HG03354 (cell line): Measurements from ENCODE around the gene MBNL1.

Experiments
- ATAC-seq: cut with Tn5 transposase; IDR thresholded peaks from one replicate; pipeline ENCODE4 v1.9.1; 2021; ENCODE audit warnings: mild to moderate bottlenecking; ENCODE audit not compliant: unreplicated experiment, poor library complexity, severe bottlenecking

MBNL1 gene

DNA sequence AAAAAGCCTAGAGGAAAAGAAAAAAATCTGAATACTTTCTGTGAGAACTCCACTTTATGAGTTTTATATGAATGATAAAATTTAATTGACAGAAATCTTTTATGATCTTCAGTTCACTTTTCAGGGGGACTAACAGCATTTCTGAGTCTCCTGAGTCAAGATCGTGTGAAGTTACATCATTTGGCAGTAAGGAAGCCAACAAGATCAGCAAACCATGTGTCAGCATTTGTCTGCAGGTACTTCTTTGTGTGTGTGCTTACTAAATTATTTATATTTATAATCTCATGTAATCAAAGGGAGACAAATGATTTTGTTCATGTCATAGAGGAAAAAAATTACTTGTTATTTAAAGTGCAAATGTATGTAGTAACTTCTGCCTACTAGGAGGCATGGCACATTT is 217.6 kb downstream of the MBNL1 start:
- no peak for ATAC-seq

DNA sequence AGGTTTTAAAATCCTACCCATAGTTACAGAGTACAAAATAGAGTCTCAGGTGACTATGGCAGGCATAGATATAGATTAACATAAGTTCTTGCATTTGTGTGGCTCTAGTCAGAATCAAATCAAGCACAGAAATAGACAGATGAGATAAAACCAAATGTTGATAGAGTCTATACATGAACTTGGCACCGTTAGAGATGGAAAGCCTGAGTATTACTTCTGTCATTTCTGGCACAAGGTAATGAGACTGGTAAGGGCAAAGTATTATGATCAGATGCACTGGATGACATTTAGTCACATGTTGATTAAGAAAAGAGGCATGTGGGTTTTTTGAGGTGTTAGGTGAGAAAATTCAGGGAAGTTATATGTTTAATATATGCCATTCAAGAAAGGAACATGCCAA is 219.7 kb downstream of the MBNL1 start:
- ATAC-seq = no peak

DNA sequence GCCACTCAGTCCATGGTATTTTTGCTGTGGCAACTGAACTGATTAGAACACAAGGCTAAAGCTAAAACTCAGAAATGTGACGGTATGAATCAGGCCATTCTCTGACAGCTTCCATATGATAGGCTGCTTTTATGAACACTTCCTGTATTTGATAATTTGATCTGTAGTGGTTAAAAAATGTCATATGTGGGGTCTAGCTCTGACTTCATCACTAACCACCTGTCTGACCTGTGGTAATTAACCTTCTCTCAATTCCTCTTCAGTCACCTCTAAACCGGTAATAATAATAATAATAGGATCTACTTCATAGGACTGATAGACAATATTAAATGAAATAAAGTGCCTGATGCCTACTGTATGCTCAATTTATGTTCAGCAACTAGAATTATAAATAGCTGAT is 223.2 kb downstream of the MBNL1 start:
- peak; percentile 91 for ATAC-seq

DNA sequence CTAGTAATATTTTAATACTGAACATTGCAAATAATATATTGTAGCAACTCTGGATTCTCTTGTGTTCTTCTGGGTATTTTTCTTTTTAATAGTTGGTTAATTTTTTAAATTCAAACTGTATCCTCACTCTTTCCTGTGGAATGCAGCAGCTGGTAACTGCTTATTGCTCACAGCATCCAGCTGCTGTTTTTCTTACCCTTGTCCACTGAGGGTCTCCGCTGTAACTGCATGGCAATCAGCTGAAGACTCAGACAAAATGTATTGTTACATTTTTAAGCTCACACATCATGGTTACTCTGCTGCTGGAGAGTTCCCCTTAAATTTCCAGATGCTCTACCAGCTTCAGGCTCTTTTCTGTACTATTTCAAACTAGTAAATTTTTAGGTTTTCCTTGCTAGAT is 227.6 kb downstream of the MBNL1 start:
- ATAC-seq = no peak

DNA sequence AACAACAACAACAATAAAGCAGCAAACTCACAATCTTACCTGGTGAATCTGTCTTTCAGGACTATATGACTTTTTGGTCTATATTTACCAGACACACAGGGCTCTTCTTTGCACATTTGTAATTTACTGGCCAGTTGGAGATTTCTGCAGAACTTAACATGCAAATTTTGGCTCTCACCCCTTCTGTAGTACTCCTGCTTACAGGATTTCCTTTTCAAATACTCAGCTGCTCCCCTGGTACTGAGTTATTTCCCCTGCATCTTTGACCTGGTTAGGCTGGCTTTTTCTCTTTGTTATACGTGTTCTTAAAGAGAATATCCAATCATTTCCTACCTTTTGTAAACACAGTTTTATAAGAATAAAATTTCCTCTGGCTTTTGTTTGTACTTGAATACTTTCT is 228.0 kb downstream of the MBNL1 start:
- no peak for ATAC-seq

DNA sequence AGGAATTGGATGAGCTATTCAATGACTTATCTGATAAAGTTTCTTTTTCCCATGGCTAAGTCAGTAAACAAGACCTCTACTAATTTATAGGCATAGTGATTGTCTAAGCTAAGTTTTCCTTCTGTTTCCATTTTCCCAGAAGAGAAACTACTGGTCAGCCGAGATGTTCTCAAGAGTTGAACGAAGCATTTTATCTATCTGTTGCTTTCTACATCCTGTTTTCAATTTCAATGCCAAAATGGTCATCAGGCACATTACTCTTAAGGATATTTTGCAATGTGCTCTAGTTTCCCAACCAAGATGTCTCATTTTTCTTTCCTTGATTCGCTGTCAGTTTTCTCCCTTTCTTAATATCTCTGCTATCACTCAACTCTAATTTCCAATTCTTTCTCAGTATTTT is 228.7 kb downstream of the MBNL1 start:
- no peak for ATAC-seq

DNA sequence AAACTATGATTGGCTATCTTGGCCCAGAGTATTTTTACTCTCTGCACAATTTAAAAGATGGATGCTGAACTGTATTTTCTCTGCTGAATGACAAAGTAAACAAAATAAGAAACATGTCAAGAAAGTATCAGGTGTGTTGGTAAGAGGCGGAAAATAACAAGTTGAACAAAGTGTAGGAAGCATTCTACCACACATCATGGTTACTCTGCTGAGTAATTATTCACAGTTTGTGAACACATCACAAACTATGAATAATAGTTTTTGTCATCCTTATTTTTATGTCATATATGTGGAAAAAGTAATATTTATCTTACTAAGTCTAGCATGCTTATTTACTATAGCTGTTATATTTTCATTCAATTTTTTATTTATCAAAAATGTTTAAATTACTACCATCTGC is 229.2 kb downstream of the MBNL1 start:
- no peak for ATAC-seq

DNA sequence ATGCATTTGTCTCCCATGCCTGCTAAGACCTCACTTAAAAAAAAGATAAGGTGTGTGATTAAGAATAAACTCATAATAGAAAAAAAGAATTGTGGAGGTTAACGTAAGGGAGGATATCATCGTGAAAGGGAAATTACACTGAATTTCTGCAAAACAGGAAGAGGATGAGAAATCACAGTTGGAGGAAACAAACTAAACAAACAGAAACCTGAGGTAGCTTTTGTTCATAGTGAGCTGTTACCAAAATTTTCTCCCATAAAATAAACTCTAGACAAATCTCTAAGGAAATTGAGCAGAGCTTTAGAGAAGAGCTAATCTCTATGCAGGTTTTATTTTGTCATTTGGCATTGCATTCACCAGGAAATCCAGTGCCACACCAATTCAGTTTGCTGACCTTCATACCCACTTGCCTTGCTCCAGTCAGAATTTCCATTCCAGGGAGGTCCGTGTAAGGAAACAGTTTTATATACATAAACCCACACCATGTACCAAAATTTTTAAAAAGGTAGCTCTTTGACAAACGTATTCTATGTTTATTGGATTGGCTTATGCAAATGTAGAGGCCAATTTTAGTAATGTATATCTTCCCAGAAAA is 231.2 kb downstream of the MBNL1 start:
- ATAC-seq = no peak

DNA sequence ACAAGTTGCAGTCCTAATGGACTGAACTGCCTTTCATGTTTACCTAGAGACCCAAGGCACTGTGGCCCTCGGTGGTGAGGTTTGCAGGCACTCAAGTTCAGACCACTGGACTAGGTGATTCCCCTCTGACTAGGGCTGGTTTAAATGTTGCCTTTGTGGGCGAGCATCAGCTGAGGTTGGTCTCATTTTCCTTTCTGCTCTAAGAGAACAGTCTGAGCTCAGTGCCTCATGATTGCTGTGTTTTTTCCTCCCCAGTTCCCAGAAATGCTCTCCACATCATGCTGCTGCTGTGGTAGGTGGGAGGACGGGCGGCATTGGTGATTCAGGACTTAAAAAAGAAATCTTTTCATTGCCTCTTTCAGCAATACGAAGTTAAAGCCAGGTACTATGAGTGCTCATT is 237.2 kb downstream of the MBNL1 start:
- peak; percentile 92 for ATAC-seq

DNA sequence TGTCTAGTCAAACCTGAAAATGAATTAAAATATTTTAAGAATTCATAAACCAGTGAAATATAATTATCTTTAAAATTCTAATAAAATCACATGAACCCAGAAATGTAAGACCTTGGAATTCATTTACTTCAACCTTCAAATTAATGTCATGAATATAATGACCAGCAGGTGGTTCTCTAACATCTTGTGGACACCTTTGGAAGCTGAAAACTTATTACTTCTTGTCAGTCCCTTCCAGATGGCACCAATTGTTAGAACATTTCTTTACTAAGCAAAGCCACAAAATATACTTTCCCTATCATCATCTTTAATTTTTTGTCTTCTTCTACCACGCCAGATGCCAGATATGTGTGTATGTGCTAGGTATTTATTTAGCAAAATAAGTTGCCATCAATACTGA is 240.0 kb downstream of the MBNL1 start:
- ATAC-seq = no peak

DNA sequence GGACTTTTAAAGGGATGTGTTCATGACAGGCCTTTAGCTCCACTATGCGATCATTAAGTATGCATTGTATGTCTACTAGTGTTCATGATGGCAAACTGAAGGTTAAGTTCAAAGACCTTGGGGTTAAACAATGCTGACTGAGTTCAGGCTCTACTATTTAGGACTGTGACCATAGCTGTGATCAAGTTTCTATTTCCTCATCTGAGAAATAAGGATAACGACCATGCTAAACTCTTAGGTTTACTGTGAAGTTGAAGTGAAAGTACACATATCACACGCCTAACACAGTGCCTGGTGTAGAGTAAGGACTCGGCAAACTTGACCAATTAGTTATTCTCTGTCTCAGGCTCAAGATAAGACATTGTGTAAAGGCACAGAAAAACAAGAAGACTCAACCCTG is 243.2 kb downstream of the MBNL1 start:
- ATAC-seq = peak; percentile 79

DNA sequence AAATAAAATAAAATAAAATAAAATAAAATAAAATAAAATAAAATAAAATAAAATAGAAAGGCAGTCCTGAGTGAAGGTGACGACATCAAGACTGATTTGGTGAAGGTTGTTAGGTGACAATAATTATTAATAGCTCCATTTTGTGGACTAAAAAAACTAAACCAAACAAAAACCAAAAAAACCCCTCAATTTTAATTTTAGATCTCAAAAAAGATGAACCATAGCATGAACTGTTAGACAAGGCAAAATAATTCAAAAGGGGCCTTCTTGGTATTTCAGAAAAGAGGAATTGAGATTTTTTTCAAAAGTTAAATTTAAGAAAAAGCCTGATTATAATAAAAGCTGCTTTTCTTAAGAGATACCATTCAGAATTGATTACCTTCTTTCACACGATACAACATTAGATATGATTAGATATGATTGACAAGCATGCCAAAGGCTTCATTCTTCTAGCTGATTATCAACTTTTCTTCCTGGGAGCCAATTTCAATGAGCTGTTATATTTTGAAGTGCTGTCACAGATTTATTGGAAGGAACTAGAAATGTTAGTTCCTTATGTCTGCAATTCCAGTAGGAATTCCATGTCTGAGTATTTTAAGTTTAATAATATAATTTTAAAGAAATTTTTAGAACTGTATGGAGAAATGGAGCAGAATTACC is 244.7 kb downstream of the MBNL1 start:
- no peak for ATAC-seq
